DOHH2 (cell line): ENCODE data around the gene HSPBP1.

Source experiments
- H3F3A ChIP-seq: fragments of 200-600 bp; sonication (generic), shearing (Covaris generic); 2 replicates; pipeline ENCODE4 v1.6.0; 2016; ENCODE audit warnings: antibody characterized with exemption, mild to moderate bottlenecking; ENCODE audit not compliant: control insufficient read depth, insufficient read depth
- H3K27ac ChIP-seq: fragments of 200-600 bp; sonication (generic); 2 replicates; pipeline ENCODE4 v1.5.1; 2014; ENCODE audit warnings: low read depth, mild to moderate bottlenecking, low read length, moderate library complexity
- H3K27me3 ChIP-seq: fragments of 200-600 bp; sonication (generic); 2 replicates; pipeline ENCODE4 v1.6.1; 2014; ENCODE audit warnings: mild to moderate bottlenecking, low read length, mixed read lengths; ENCODE audit not compliant: control insufficient read depth
- H3K36me3 ChIP-seq: fragments of 200-600 bp; sonication (generic); 2 replicates; pipeline ENCODE4 v1.6.1; 2014; ENCODE audit warnings: mild to moderate bottlenecking, low read length, moderate library complexity, mixed read lengths; ENCODE audit not compliant: control insufficient read depth
- H3K4me1 ChIP-seq: fragments of 200-600 bp; sonication (generic); 2 replicates; pipeline ENCODE4 v1.6.1; 2014; ENCODE audit warnings: mild to moderate bottlenecking, low read length, mixed read lengths; ENCODE audit not compliant: control insufficient read depth
- H3K4me2 ChIP-seq: fragments of 200-600 bp; sonication (generic); 2 replicates; pipeline ENCODE4 v1.6.0; 2014; ENCODE audit warnings: mild to moderate bottlenecking, low read length, moderate library complexity
- H3K4me3 ChIP-seq: fragments of 200-600 bp; sonication (generic); 2 replicates; pipeline ENCODE4 v1.5.1; 2014; ENCODE audit warnings: mild to moderate bottlenecking, low read length, mixed read lengths
- H3K79me2 ChIP-seq: fragments of 200-600 bp; sonication (generic); 2 replicates; pipeline ENCODE4 v1.6.1; 2014; ENCODE audit warnings: mild to moderate bottlenecking, low read length, mixed read lengths; ENCODE audit not compliant: control insufficient read depth
- H3K9me2 ChIP-seq: fragments of 200-600 bp; sonication (generic); replicated peaks from 2 replicates; pipeline ENCODE4 v1.6.1; 2014; ENCODE audit warnings: mild to moderate bottlenecking, low read length, mixed read lengths; ENCODE audit not compliant: control insufficient read depth
- H3K9me3 ChIP-seq: fragments of 200-600 bp; sonication (generic); 2 replicates; pipeline ENCODE4 v1.6.1; 2014; ENCODE audit warnings: antibody characterized with exemption, low read length, mixed read lengths; ENCODE audit not compliant: control insufficient read depth, insufficient read depth
- H4K20me1 ChIP-seq: fragments of 200-600 bp; sonication (generic); 2 replicates; pipeline ENCODE4 v1.6.0; 2014; ENCODE audit warnings: low read depth, mild to moderate bottlenecking, antibody characterized with exemption, low read length, moderate library complexity; ENCODE audit not compliant: control insufficient read depth, insufficient read depth
- CTCF ChIP-seq: fragments of 200-600 bp; sonication (generic); IDR thresholded peaks from one replicate; pipeline ENCODE4 v1.5.1; 2014; ENCODE audit warnings: antibody characterized with exemption, mild to moderate bottlenecking, low read depth, low read length; ENCODE audit not compliant: poor library complexity, severe bottlenecking
- EZH2phosphoT487 ChIP-seq: fragments of 200-600 bp; sonication (generic); IDR thresholded peaks from 2 replicates; pipeline ENCODE4 v1.6.1; 2017; ENCODE audit warnings: borderline replicate concordance, mild to moderate bottlenecking, antibody characterized with exemption, low read length, moderate library complexity, mixed read lengths

Gene HSPBP1

DNA sequence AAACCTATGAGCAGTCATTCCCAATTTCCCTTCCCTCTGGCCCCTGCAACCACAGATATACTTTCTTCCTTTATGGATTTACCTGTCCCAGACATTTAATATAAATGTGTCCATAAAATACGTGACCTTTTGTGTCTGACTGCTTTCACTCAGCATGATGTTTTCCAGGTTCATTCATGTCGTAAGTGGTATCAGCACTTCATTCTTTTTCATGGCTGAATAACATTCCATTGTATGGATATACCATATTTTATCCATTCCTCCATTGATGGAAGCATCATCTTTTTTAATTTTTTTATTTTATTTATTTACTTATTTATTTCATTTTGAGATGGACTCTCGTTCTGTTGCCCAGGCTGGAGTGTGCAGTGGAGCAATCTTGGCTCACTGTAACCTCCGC is 13.1 kb downstream of the HSPBP1 start:
- Histone ChIP-seq H3F3A (peaks cover 13% of the 10 kb centered on the region; the same call in 1 of the 2 replicates), H3K4me3 (no peak overlapping the region), H3K27me3 (no peaks in the 10 kb centered on the region), H4K20me1 (no peaks in the 10 kb centered on the region), H3K4me1 (no peaks in the 10 kb centered on the region), H3K9me3 (peaks cover 7% of the 10 kb centered on the region; the same call in 1 of the 2 replicates), H3K36me3 (no peaks in the 10 kb centered on the region), H3K4me2 (no peak overlapping the region), H3K9me2 (no peaks in the 10 kb centered on the region), H3K27ac (no peak overlapping the region), H3K79me2 (peaks cover 5% of the 10 kb centered on the region)
- no peak for TF ChIP-seq CTCF
- no peak for TF ChIP-seq EZH2phosphoT487

DNA sequence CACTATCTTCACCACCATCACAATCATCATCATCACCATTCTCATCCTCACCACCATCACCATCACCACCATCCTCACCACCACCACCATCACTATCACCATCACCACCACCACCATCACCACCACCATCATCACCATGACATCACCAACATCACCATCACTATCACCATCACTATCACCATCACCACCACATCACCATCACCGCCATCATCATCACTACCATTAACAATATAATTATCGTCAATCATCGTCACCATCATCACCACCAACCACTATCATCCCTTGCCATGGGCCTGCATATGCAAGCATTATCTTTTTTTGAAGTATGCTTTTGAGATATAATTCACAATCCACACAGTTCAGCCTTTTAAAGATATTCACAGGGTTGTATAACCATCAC is 13.5 kb downstream of the HSPBP1 start:
- Histone ChIP-seq H3K4me1 (no peaks in the 10 kb centered on the region), H3K4me2 (no peak overlapping the region), H3K9me2 (no peaks in the 10 kb centered on the region), H3K9me3 (peaks cover 7% of the 10 kb centered on the region; the same call in 1 of the 2 replicates), H3F3A (peaks cover 13% of the 10 kb centered on the region; the same call in 1 of the 2 replicates), H3K27me3 (no peaks in the 10 kb centered on the region), H3K27ac (no peak overlapping the region), H3K36me3 (no peaks in the 10 kb centered on the region), H3K4me3 (no peak overlapping the region), H3K79me2 (peaks cover 5% of the 10 kb centered on the region), H4K20me1 (no peaks in the 10 kb centered on the region)
- TF ChIP-seq CTCF (no peak), EZH2phosphoT487 (no peak)

- Histone ChIP-seq H4K20me1 (no peaks in the 10 kb centered on the region), H3K36me3 (no peaks in the 10 kb centered on the region), H3K27ac (no peak overlapping the region), H3K27me3 (no peaks in the 10 kb centered on the region), H3K9me2 (no peaks in the 10 kb centered on the region), H3K9me3 (peaks cover 7% of the 10 kb centered on the region; the same call in 1 of the 2 replicates), H3K79me2 (peaks cover 5% of the 10 kb centered on the region), H3K4me3 (no peak overlapping the region), H3K4me1 (no peaks in the 10 kb centered on the region), H3F3A (peaks cover 13% of the 10 kb centered on the region; the same call in 1 of the 2 replicates), H3K4me2 (no peak overlapping the region)
- no peak for TF ChIP-seq EZH2phosphoT487
- TF ChIP-seq CTCF, result no peak
Observed at GRCh38 chr19:55265723-55266386, 14.1 kb downstream of the HSPBP1 start.
